Gastroesophageal sphincter (tissue), 4 donors: ENCODE data around the gene IFIT5. TPM values are rescaled to one million over a fixed set of nuclear protein-coding genes. Genes with fewer than 3 reads are reported as not detected.

ENCODE experiments used
- ATAC-seq: fragments of 150-250 bp; one replicate; pipeline ENCODE4 v1.9.1; 2016; ENCODE audit warnings: mild to moderate bottlenecking, moderate library complexity
- H3K27ac ChIP-seq, 4 donors: fragments of 200-600 bp; sonication (generic) in 3 of 4; 1 replicate in 3 of 4; 2 replicates in 1 of 4; pipeline ENCODE4 v1.5.1; 2016 to 2019
- H3K27me3 ChIP-seq: fragments of 200-600 bp; sonication (generic); one replicate; pipeline ENCODE4 v1.5.1; 2019
- H3K36me3 ChIP-seq, 2 donors: fragments of 200-600 bp; sonication (generic); one replicate each; pipeline ENCODE4 v1.5.1; 2019; ENCODE audit warnings: control low read depth in 1 of 2
- H3K4me1 ChIP-seq, 3 donors: fragments of 200-600 bp; sonication (generic); 1 replicate in 2 of 3; 2 replicates in 1 of 3; pipeline ENCODE4 v1.5.1; 2016 to 2019; ENCODE audit warnings: control low read depth in 2 of 3
- H3K4me3 ChIP-seq, 2 donors: fragments of 200-600 bp; sonication (generic); one replicate each; pipeline ENCODE4 v1.5.1; 2019; ENCODE audit warnings: mild to moderate bottlenecking in 1 of 2, moderate library complexity in 1 of 2
- H3K9me3 ChIP-seq, 3 donors: fragments of 200-600 bp; sonication (generic); one replicate each; pipeline ENCODE4 v1.5.1; 2017 to 2019; ENCODE audit warnings: control low read depth in 2 of 3
- CTCF ChIP-seq, 4 experiments: fragments of 200-600 bp in 2 of 4; fragments of 450-650 bp in 2 of 4; sonication (generic) in 1 of 4; IDR thresholded peaks; one replicate each; pipeline ENCODE4 v1.5.1; 2017 to 2019; ENCODE audit warnings: antibody characterized with exemption in 4 of 4, mild to moderate bottlenecking in 2 of 4, moderate library complexity in 2 of 4
- EP300 ChIP-seq: sonication (generic); formaldehyde crosslinking; IDR thresholded peaks from one replicate; pipeline ENCODE4 v1.6.1; 2017; ENCODE audit warnings: antibody characterized with exemption, mild to moderate bottlenecking
- POLR2A ChIP-seq, 2 donors: fragments of 450-650 bp; IDR thresholded peaks; one replicate each; pipeline ENCODE4 v1.6.1; 2017; ENCODE audit warnings: antibody characterized with exemption in 2 of 2, mild to moderate bottlenecking in 2 of 2, moderate library complexity in 1 of 2
- POLR2AphosphoS5 ChIP-seq: sonication (generic); formaldehyde crosslinking; IDR thresholded peaks from one replicate; pipeline ENCODE4 v1.6.1; 2017; ENCODE audit warnings: antibody characterized with exemption
- WGBS, 2 donors: methylation state at CpG; one replicate each; pipeline ENCODE4 v1.1.5; 2018; ENCODE audit warnings: low coverage in 1 of 2; 5-methylcytosine and 5-hydroxymethylcytosine counted together
- total RNA-seq, 4 donors: library from RNA; depleted of rRNA; stranded (reverse); fragments of >200 nt; gene quantifications; one replicate each; pipeline ENCODE4 v1.1.0, GENCODE V29; 2016

Gene IFIT5
- total RNA-seq, 4 donors from 2014 or later = 14.9 to 30.0 (median 27.3) TPM

- no peak overlapping the region for H3K4me3 ChIP-seq
- TF ChIP-seq CTCF (IDR thresholded peaks at IDR 0.05) (no peak), EP300 (no peak), POLR2A (IDR thresholded peaks at IDR 0.05) (no peak), POLR2AphosphoS5 (no peak)
- H3K4me1 ChIP-seq = peaks cover 0 to 17% (median 0%) of the 10 kb centered on the region in 3 donors
- no peaks in the 10 kb centered on the region for H3K9me3 ChIP-seq
- no peak for ATAC-seq
- H3K27me3 ChIP-seq = no peaks in the 10 kb centered on the region
- no peak overlapping the region for H3K27ac ChIP-seq
- 53 to 56% methylated on average over 2 of the region's 2 CpGs for WGBS, 2 donors
- no peaks in the 10 kb centered on the region for H3K36me3 ChIP-seq
Measured at GRCh38 chr10:89465196-89465595, 50.8 kb downstream of the IFIT5 start.

GRCh38 chr10:89466599-89467035 is 52.2 kb downstream of the IFIT5 start:
- peak; percentile 9 to 44 (median 34) for TF ChIP-seq CTCF (IDR thresholded peaks at IDR 0.05)
- TF ChIP-seq POLR2A (IDR thresholded peaks at IDR 0.05) = no peak
- Histone ChIP-seq H3K27ac (no peak overlapping the region), H3K9me3 (no peaks in the 10 kb centered on the region), H3K36me3 (no peaks in the 10 kb centered on the region), H3K4me3 (no peak overlapping the region), H3K4me1 (peaks cover 0 to 17% (median 0%) of the 10 kb centered on the region in 3 donors), H3K27me3 (no peaks in the 10 kb centered on the region)
- ATAC-seq = no peak
- 13 to 49% methylated on average over 1 to 3 of the region's 3 CpGs for WGBS, 2 donors

- Histone ChIP-seq H3K4me1 (peaks cover 0 to 17% (median 0%) of the 10 kb centered on the region in 3 donors), H3K27ac (no peak overlapping the region), H3K4me3 (no peak overlapping the region), H3K36me3 (no peaks in the 10 kb centered on the region), H3K27me3 (no peaks in the 10 kb centered on the region), H3K9me3 (no peaks in the 10 kb centered on the region)
- WGBS, 2 donors = 88 to 91% methylated on average over 4 to 9 of the region's 9 CpGs
- ATAC-seq = no peak
- TF ChIP-seq POLR2A (IDR thresholded peaks at IDR 0.05) (no peak), EP300 (no peak), CTCF (IDR thresholded peaks at IDR 0.05) (no peak), POLR2AphosphoS5 (no peak)
Measured at GRCh38 chr10:89468191-89468965, 54.0 kb downstream of the IFIT5 start.

- no peak overlapping the region for H3K4me3 ChIP-seq
- no peak overlapping the region for H3K27ac ChIP-seq
- peaks cover 0 to 25% (median 0%) of the 10 kb centered on the region in 3 donors for H3K4me1 ChIP-seq
- H3K9me3 ChIP-seq = no peaks in the 10 kb centered on the region
- H3K36me3 ChIP-seq = no peaks in the 10 kb centered on the region
- ATAC-seq = no peak
- H3K27me3 ChIP-seq = no peaks in the 10 kb centered on the region
- TF ChIP-seq POLR2A (IDR thresholded peaks at IDR 0.05) (no peak), CTCF (IDR thresholded peaks at IDR 0.05) (no peak), EP300 (no peak), POLR2AphosphoS5 (no peak)
Measured at GRCh38 chr10:89469517-89469916, 55.1 kb downstream of the IFIT5 start.

Other genes starting within 250 kb of the IFIT5 start
- 10 to 100 TPM in 1 of 4 donors, 1 to 10 TPM in 2, under 1 TPM in 1; 0.93 to 16.8 (median 1.5) TPM for gene CH25H, start 207.3 kb upstream of the IFIT5 start, total RNA-seq
- gene LIPA, start 162.8 kb upstream of the IFIT5 start, total RNA-seq = 10 to 100 TPM; 15.7 to 46.0 (median 22.3) TPM
- gene IFIT2, start 112.5 kb upstream of the IFIT5 start, total RNA-seq = 1 to 10 TPM; 3.2 to 5.3 (median 3.8) TPM
- 10 to 100 TPM in 2 of 4 donors, 1 to 10 TPM in 2; 8.1 to 15.5 (median 11.9) TPM for gene IFIT3, start 86.6 kb upstream of the IFIT5 start, total RNA-seq
- not detected for gene IFIT1B, start 36.5 kb upstream of the IFIT5 start, total RNA-seq
- gene IFIT1, start 21.9 kb upstream of the IFIT5 start, total RNA-seq = 10 to 100 TPM; 10.3 to 16.5 (median 15.2) TPM
- gene SLC16A12, start 121.0 kb downstream of the IFIT5 start, total RNA-seq = 10 to 100 TPM in 1 of 4 donors, 1 to 10 TPM in 3; 1.7 to 11.7 (median 2.4) TPM
- gene PANK1, start 230.7 kb downstream of the IFIT5 start, total RNA-seq = 1 to 10 TPM; 3.6 to 4.9 (median 4.1) TPM